HG03521 (cell line): Measurements from ENCODE around the gene SPNS3.

ENCODE experiments used
- ATAC-seq: cut with Tn5 transposase; IDR thresholded peaks from one replicate; pipeline ENCODE4 v1.9.1; 2021; ENCODE audit warnings: mild to moderate bottlenecking, moderate library complexity; ENCODE audit not compliant: unreplicated experiment

SPNS3 gene

DNA sequence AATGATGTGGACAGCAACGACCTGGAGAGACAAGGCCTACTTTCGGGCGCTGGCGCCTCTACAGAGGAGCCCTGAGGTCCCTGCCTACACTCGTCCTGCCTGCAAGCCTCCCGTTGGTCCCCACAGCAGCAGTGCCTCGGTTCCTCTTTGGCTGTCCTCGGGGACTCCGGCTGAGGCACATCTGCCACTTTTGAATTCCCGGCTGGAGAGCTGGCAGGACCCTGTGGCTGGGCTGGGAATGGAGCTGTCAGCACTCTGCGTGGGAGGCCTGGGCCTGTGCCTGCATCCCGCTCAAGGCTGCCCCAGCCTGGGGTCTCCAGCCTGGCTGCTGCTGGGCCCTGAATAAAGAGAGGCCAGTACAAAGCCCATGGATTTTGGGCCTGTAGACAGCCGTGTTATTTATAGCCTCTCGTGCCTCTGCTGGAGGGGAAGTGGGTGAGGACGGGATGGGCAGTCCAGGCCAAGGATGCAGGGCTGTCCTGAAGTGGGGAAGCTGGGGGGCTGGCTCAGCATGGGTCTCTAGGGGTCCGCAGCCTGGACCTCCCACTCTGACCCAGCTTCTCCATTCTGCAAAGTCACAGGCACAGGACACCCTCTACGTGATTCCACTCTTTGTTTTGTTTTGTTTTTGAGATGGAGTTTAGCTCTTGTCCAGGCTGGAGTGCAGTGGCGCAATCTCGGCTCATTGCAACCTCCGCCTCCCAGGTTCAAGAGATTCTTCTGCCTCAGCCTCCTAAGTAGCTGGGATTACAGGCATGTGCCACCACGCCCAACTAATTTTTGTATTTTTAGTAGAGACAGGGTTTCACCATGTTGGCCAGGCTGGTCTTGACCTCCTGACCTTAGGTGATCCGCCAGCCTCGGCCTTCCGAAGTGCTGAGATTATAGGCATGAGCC is 54.3 kb downstream of the SPNS3 start:
- ATAC-seq = no peak

DNA sequence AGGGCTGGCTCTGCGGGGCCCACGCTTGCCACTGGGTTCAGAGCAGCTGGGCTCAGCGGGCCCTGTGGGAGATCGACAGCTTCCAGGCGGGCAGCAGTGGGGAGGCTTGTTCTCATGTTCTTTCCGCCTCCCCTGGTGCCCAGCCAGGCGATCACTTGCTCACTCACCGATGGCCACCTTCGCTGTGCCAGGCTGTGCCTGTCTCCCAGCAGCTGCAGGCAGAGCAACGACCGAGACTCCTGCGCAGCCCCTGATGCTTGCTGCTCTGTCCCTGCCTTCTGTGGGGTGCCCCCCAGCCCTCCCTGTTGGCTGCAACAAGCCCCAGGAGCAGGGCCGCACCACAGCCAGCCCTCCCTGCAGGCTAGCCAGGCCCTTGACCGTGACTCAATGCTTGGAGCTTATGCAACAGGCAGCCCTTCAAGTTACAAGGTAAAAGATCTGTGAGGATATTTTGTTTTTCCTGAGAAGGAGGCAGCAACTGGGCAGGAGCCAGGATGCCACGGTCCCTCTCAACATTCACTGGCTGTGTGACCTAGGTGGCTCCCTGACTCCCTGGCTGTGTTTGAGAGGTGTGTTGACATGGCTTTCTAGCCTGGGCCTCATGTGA is 55.4 kb downstream of the SPNS3 start:
- no peak for ATAC-seq

- no peak for ATAC-seq
These were observed 56.4 kb downstream of the SPNS3 start for GRCh38 chr17:4490109-4490591.

DNA sequence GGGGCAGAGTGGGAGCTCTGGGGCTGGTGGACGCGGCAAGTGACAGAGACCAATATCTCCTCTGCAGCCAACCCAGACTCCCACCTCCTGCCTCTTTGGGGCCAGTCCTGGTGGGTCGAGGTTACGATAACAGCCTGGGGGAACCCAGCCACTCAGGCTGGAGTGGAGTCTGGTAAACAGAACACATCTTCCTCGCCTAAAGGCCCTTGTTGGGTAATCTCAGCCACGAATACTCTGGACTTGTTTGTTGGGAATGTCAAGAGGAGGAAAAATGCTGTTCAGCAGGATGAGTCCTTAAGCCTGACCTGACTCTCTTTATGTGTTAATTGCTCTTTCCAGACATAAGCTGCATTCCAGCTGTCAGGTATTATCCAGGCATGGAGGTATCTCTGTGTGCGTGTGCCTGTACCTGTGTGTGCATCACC is 56.9 kb downstream of the SPNS3 start:
- ATAC-seq = no peak

DNA sequence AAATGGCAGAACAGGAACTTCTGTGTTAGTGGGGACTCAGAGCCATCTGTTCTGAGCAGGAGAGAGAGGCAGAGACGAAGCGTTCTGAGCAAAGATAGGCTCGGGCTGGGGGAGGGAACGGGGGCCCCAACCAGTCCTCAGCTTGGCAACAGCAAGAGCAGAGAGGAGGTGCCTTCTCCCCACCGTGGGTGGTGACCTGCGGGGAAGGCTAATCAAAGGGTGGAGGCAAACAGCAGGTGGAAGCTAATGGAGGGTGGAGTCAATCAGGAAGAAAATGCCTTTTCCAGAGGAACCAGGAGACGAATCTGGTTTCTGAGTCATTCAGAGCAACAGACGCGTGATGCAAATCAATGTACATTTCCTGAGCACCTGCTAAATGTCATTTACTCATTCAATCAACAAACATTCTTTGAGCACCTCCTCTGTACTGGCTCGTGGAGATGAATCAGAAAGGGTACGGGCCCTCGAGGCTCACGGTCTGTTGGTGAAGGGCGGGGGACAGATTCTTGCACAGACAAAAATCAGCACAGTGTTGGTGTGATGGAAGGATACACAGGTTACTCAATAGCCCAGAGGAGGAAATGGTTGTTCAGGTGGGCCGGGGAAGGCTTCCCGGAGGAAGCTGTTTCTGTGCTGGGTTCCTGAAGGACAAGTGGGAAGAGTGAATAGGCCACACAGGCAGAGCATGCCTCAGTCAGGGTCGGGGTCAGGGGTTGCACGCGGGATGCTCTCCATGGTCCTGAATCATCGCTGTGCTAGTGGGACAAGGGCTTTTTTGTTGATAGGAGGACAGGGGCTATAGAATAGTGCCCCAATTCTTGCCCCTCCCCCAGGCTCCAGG is 59.2 kb downstream of the SPNS3 start:
- no peak for ATAC-seq

GRCh38 chr17:4497101-4497824 is 63.5 kb downstream of the SPNS3 start:
- ATAC-seq = no peak

DNA sequence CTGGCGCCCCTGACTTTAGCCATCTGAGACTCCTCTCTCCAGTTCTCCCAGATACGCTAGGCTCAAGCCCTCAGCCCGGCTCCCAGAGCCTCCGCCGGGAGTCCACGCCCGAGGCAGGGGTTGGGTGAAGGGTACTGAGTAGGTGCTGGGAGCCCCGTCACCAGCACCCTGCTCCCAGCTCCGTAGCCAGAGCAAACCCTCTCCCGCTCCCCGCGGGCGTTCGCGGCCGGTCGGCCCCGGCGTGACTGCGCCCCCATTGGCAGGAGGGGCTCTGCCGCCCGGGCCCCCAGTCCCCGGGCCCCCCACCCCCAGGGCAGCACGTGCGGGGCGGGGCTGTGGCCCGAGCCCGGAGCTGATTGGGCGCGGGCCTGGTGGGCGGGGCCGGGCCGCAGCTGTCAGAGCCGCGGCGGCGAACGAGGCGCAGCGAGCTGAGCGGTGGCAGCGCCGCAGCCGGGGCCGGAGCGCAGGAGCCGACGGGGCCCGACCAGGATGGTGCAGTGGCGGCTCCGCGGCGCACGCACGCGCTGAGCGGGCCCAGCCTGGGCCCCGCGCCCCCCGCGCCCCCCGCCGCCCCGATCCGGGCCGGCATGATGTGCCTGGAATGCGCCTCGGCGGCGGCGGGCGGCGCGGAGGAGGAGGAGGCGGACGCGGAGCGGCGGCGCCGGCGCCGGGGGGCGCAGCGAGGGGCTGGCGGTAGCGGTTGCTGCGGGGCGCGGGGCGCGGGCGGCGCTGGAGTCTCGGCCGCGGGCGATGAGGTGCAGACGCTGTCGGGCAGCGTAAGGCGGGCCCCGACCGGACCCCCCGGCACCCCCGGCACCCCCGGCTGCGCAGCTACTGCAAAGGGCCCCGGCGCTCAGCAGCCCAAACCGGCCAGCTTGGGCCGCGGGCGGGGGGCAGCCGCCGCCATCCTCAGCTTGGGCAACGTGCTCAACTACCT is 65.0 kb downstream of the SPNS3 start, which contains the start of gene SPNS2:
TSS of gene SPNS2 (plus strand) at position 421 of the 937 bp plus-strand sequence. CDS start at position 588, 167 bp downstream.
- no peak for ATAC-seq

GRCh38 chr17:4499431-4500190 is 65.9 kb downstream of the SPNS3 start:
- no peak for ATAC-seq

GRCh38 chr17:4500191-4500571 is 66.4 kb downstream of the SPNS3 start:
- ATAC-seq = no peak

DNA sequence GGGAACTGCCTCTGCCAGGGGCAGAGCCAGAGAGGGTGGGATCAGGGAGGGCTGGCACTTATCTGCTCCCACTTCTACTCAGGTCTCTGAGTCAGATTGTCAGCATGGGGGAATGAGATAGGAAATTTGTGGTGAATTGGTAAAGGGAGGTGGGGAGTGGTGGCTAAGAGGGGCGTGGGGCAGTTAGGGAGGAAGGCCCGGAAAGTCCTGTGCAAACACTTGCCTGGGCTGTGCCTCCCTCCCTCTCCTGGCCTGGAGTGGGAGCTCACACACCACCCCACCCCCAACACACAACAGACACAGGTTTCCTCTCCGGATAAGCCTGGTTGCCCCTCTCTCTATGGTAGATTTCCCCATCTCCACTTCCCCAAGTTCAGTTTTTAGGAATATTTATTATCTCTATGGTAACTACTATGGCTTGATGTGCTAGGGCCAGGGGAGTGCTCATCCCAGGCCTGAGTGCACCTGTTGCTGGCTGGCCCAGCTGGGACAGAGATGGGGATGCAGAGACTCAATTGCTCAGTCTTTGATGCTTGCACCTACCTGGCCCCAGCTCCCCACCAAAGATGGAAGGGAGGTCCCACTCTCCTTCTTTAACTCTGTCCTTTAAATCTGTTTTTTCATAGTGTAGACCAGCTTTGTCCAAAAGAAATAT is 67.7 kb downstream of the SPNS3 start:
- ATAC-seq = no peak

- ATAC-seq = no peak
These were observed 68.9 kb downstream of the SPNS3 start for GRCh38 chr17:4502466-4503154.

DNA sequence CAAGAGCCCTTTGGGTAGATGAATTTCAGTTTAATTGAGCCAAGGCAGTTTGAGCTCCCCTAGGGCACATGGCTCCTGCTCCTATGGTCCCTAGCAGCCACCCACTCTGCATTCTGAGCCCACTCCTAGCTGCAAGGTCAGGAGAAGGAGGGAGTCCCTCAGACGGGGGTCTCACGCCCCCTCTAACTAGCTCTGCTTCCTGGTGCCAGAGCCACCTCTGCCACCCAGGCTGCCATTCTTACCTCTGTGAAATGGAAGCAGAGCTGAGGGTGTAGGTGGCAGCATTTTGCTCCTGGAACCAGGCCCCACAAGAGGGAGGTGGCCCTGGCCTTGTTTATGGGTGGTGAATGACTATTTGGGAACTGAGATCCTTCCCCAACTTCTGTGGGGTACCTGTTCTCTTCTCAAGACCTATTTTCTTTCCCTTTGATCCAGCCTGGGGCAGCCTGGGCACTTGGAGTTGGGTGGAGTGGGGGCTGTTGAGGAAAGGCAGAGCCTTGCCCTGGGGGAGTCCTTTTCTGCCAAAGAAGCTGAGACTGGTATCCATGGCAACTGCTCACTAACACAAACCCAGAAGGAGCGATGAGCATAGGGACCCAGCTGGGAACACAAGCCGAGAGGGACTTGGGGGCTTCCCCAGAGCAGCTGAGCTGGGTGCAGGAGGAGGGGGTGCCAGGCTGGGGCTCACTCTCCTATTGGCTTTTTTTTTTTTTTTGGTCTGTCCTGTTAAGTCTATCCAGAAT is 69.7 kb downstream of the SPNS3 start:
- no peak for ATAC-seq

DNA sequence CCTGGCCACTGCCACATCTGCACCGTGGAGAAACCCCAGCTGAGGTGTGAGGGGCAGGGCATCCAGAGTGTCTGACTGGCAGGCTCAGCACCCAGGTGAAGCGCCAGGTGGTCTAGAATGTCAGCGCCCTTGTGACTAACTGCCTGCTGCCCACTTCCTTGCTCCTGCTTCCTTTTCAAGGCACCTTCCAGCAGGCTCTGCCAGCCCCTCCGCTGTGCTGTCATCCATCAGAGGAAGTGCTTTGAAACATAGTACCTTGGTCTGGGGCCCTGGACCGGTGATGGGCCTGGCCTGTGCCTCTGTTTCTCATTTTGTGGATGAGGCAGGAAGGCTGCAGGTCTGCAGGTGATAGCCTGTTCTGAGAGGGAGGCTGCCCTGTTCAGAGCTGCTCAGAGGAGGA is 70.4 kb downstream of the SPNS3 start:
- no peak for ATAC-seq

DNA sequence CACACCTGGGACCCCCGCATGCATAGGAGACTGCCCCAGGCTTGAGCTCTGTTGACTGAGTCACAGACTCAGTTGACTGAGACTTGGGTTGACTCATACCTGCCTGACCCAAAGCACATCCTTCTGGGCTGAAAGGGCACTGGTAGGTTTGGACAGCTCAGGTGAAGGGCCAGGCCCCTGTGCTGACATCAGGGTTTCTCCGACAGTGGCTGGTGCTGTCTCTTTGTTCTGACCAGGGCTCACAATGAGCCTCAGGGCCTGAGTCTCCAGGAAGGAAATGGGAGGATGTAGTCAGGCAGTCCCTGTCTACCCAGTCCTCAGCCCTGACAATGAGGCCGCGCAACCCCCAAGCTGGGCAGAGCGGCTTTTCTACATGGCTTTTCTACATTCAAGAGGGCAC is 71.4 kb downstream of the SPNS3 start:
- no peak for ATAC-seq

DNA sequence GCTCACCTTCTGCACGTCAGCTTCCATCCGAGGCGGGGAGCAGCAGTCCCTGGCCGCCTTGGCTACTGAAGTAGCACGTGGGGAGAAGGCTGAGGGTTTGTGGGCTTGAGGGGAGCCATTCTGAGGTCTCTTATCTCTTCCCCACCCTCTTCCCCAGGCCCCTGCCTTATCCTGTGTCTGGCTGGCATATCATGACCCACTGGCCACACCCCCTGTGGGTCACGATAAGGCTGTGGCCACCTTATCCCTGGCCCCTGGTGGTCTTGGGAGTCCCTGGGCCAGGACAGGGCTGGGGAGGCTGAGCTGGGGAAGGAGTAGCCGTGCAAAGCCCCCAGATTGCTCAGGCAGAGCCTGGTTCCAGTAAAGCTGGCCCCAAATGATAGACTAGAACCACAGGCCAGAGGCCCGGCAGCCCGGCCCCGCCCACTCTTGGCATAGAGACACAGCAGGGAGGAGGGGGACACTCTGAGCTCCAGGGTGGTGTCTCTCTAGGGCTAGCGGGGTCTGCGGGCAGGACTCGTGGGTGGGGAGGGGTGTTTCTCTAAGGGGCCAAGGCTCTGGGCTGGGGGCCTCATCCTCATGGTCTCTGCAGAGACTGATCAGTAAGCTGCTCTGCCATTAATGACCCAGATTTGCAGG is 72.6 kb downstream of the SPNS3 start:
- no peak for ATAC-seq

GRCh38 chr17:4506892-4507291 is 73.2 kb downstream of the SPNS3 start:
- ATAC-seq = no peak
